ENCODE measurements around the gene SLAMF7.

Gene SLAMF7

GRCh38 chr1:160801836-160802580 lies 63.0 kb downstream of the SLAMF7 start:
- DNase-seq (ENCODE audit: low read depth) = no peak

Data from fibroblast of the conjunctiva (primary cell).